ENCODE data around the gene ZNRD2.
"Not testable (repeated sequence)": the region's sequence is repeated elsewhere in the genome, so short reads cannot be mapped to it uniquely, and the experiment has no call there.

Gene ZNRD2, protein sequence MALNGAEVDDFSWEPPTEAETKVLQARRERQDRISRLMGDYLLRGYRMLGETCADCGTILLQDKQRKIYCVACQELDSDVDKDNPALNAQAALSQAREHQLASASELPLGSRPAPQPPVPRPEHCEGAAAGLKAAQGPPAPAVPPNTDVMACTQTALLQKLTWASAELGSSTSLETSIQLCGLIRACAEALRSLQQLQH

DNA sequence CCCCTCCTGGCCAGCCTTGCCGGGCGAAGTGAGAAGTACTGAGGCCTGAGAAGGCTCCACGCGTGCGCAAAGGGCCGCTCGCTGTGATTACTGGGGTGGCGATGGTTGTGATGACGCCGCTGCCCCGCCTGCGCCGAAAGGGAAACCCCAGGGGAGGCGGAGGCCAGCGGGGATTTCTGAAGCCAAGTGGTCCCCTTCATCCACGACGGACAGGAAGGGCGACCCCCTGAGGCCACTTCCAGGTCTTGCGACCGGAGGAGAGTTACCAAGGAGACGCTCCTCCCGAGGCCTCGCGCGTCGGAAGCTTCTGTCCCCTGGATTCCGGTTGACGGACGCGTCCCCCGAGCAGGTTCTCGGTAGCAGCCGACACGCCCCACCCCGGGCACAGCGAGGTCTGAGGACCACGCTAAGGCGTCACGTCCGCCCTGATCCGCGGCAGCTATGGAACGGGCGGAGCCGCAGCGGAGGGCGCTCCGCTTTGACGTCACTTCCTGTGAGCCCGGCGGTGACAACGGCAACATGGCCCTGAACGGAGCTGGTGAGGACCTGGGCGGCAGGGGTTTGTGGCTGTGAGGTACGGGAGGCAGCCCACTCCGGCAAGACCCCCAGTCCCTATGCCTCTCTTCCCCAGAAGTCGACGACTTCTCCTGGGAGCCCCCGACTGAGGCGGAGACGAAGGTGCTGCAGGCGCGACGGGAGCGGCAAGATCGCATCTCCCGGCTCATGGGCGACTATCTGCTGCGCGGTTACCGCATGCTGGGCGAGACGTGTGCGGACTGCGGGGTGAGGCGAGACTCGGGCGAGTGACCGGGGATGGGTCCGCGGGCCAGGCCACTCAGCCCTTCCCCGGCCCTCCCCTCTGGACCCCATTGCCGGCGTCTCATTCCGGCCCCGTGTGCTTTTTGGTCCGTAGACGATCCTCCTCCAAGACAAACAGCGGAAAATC, at the start of gene ZNRD2:
Gene ZNRD2, plus strand, starts transcription at position 505 of the 946 bp plus-strand sequence. Its CDS starts 15 bp downstream, at position 520.
- no peak for TF ChIP-seq ZFP3 (CRISPR knock-in tag; IDR thresholded peaks at IDR 0.05)
- 0 out of 2 replicates have a peak, but pooled peaks have one; percentile 29 for TF ChIP-seq ESRRG (CRISPR knock-in tag; IDR thresholded peaks at IDR 0.05)
- peak; percentile 83 for ATAC-seq

DNA sequence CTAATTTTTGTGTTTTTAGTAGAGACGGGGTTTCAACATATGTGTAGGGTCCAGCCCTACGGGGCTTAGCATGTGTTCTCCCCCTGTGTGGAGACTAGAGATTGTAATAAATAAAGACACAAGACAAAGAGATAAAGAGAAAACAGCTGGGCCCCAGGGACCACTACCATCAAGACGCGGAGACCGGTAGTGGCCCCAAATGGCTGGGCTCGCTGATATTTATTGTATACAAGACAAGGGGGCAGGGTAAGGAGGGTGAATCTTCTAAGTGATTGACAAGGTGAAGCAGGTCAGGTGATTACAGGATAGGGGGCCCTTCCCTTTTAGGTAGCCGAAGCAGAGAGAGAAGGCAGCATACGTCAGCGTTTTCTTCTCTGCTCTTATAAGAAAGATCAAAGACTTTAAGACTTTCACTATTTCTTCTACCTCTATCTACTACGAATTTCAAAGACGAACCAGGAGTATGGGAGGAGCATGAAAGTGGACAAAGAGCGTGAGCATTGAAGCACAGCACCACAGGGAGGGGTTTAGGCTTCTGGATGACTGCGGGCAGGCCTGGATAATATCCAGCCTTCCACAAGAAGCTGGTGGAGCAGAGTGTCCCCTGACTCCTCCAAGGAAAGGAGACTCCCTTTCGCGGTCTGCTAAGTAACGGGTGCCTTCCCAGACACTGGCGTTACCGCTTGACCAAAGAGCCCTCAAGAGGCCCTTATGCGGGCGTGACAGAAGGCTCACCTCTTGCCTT, 48.3 kb upstream of the ZNRD2 start:
- ATAC-seq: not testable (repeated sequence)

DNA sequence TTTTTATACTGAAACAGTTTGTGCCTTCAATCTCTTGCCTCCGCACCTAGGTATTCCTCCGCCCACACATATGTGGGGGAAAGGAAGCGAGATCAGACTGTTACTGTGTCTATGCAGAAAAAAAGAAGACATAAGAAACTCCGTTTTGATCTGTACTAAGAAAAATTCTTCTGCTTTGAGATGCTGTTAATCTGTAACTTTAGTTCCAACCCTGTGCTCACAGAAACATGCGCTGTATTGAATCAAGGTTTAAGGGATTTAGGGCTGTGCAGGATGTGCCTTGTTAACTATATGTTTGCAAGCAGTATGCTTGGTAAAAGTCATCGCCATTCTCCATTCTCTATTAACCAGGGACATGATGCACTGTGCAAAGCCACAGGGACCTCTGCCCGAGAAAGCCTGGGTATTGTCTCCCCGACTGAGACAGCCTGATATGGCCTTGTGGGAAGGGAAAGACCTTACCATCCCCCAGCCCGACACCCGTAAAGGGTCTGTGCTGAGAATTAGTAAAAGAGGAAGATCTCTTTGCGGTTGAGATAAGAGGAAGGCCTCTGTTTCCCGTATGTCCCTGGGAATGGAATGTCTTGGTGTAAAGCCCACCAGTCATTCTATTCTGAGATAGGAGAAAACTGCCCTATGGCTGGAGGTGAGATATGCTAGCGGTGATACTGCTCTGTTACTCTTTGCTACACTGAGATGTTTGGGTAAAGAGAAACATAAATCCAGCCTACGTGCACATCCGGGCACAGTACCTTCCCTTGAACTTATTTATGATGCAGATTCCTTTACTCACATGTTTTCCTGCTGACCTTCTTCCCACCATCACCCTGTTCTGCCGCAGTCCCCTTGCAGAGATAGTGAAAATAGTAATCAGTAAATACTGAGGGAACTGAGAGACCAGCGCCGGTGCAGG, 47.3 kb upstream of the ZNRD2 start:
- ATAC-seq: not testable (repeated sequence)

DNA sequence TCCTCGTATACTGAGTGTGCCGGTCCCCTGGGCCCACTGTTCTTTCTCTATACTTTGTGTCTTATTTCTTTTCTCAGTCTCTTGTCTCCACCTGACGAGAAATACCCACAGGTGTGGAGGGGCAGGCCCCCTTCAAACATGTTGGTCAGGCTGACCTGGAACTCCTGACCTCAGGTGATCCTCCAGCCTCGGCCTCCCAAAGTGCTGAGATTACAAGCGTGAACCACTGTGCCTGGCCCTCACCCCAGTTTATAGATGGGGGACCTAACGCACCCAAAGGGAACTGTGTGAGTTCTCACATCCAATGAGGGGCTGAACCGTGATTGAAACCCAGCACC, 46.7 kb upstream of the ZNRD2 start:
- not testable (repeated sequence) for ATAC-seq

DNA sequence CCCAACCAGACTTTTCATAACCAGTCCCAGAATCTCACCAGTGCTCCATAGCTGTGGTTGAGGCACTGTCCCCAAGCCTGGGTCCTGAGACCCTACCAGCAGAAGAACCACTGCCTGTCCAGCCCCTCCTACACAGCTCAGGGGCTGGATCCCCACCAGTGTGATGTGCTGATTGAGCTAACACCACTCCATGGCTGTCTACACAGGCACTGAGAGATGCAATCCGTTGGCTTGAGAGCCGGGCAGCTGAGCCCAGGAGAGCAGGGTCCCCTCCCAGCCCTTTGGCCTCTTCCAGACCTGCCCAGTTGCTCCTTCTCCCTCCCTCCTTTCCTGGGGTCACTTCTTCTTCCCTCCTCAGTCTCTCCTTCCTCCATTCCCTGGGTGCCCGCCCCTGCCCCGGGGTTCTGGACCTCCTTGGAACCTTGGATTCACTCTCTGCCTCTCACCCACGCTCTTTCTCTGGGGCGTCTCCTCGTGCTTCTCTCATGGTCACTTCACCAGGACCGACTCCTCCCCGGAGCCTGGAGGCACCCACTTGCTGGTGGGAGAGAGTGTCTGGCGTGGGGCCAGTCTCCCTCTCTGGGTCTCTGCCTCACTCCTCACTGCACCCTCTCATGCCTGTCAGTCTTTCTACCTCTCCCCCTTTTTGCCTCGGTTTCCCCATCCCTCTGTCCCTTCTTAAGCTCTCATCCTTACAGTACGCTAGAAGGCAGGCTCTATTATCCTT, 46.1 kb upstream of the ZNRD2 start:
- TF ChIP-seq ZFP30 (CRISPR knock-in tag; IDR thresholded peaks at IDR 0.05) (no peak), ARNTL (CRISPR knock-in tag; IDR thresholded peaks at IDR 0.05; ENCODE audit: borderline replicate concordance, low read depth) (no peak), OSR1 (CRISPR knock-in tag; IDR thresholded peaks at IDR 0.05) (no peak), TOX (CRISPR knock-in tag; IDR thresholded peaks at IDR 0.05; ENCODE audit: borderline replicate concordance) (no peak), ZNF70 (CRISPR knock-in tag; IDR thresholded peaks at IDR 0.05) (no peak), BACH2 (CRISPR knock-in tag; IDR thresholded peaks at IDR 0.05; ENCODE audit: borderline replicate concordance) (no peak), PPARA (CRISPR knock-in tag; IDR thresholded peaks at IDR 0.05; ENCODE audit: borderline replicate concordance) (no peak), ZNF8 (CRISPR knock-in tag; IDR thresholded peaks at IDR 0.05) (no peak), SNAI2 (CRISPR knock-in tag; IDR thresholded peaks at IDR 0.05) (no peak), ZNF565 (CRISPR knock-in tag; conservative IDR thresholded peaks at IDR 0.05; ENCODE audit: low read depth) (no peak), ZC3H10 (CRISPR knock-in tag; IDR thresholded peaks at IDR 0.05) (no peak), RARB (CRISPR knock-in tag; IDR thresholded peaks at IDR 0.05) (no peak), TCF4 (CRISPR knock-in tag; IDR thresholded peaks at IDR 0.05; ENCODE audit: borderline replicate concordance) (no peak), ZFP3 (CRISPR knock-in tag; IDR thresholded peaks at IDR 0.05) (no peak), ESRRG (CRISPR knock-in tag; IDR thresholded peaks at IDR 0.05) (no peak), GLIS3 (CRISPR knock-in tag; IDR thresholded peaks at IDR 0.05) (no peak)
- TF ChIP-seq, protein P1, sequence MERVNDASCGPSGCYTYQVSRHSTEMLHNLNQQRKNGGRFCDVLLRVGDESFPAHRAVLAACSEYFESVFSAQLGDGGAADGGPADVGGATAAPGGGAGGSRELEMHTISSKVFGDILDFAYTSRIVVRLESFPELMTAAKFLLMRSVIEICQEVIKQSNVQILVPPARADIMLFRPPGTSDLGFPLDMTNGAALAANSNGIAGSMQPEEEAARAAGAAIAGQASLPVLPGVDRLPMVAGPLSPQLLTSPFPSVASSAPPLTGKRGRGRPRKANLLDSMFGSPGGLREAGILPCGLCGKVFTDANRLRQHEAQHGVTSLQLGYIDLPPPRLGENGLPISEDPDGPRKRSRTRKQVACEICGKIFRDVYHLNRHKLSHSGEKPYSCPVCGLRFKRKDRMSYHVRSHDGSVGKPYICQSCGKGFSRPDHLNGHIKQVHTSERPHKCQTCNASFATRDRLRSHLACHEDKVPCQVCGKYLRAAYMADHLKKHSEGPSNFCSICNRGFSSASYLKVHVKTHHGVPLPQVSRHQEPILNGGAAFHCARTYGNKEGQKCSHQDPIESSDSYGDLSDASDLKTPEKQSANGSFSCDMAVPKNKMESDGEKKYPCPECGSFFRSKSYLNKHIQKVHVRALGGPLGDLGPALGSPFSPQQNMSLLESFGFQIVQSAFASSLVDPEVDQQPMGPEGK (CRISPR knock-in tag; IDR thresholded peaks at IDR 0.05; ENCODE audit: borderline replicate concordance): no peak
- TF ChIP-seq, protein P2, sequence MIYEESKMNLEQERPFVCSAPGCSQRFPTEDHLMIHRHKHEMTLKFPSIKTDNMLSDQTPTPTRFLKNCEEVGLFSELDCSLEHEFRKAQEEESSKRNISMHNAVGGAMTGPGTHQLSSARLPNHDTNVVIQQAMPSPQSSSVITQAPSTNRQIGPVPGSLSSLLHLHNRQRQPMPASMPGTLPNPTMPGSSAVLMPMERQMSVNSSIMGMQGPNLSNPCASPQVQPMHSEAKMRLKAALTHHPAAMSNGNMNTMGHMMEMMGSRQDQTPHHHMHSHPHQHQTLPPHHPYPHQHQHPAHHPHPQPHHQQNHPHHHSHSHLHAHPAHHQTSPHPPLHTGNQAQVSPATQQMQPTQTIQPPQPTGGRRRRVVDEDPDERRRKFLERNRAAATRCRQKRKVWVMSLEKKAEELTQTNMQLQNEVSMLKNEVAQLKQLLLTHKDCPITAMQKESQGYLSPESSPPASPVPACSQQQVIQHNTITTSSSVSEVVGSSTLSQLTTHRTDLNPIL (CRISPR knock-in tag; IDR thresholded peaks at IDR 0.05; ENCODE audit: low read depth): no peak
- TF ChIP-seq, protein P3, sequence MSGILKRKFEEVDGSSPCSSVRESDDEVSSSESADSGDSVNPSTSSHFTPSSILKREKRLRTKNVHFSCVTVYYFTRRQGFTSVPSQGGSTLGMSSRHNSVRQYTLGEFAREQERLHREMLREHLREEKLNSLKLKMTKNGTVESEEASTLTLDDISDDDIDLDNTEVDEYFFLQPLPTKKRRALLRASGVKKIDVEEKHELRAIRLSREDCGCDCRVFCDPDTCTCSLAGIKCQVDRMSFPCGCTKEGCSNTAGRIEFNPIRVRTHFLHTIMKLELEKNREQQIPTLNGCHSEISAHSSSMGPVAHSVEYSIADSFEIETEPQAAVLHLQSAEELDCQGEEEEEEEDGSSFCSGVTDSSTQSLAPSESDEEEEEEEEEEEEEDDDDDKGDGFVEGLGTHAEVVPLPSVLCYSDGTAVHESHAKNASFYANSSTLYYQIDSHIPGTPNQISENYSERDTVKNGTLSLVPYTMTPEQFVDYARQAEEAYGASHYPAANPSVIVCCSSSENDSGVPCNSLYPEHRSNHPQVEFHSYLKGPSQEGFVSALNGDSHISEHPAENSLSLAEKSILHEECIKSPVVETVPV (CRISPR knock-in tag; IDR thresholded peaks at IDR 0.05): no peak
- TF ChIP-seq, protein P4, sequence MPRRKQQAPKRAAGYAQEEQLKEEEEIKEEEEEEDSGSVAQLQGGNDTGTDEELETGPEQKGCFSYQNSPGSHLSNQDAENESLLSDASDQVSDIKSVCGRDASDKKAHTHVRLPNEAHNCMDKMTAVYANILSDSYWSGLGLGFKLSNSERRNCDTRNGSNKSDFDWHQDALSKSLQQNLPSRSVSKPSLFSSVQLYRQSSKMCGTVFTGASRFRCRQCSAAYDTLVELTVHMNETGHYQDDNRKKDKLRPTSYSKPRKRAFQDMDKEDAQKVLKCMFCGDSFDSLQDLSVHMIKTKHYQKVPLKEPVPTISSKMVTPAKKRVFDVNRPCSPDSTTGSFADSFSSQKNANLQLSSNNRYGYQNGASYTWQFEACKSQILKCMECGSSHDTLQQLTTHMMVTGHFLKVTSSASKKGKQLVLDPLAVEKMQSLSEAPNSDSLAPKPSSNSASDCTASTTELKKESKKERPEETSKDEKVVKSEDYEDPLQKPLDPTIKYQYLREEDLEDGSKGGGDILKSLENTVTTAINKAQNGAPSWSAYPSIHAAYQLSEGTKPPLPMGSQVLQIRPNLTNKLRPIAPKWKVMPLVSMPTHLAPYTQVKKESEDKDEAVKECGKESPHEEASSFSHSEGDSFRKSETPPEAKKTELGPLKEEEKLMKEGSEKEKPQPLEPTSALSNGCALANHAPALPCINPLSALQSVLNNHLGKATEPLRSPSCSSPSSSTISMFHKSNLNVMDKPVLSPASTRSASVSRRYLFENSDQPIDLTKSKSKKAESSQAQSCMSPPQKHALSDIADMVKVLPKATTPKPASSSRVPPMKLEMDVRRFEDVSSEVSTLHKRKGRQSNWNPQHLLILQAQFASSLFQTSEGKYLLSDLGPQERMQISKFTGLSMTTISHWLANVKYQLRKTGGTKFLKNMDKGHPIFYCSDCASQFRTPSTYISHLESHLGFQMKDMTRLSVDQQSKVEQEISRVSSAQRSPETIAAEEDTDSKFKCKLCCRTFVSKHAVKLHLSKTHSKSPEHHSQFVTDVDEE (CRISPR knock-in tag; IDR thresholded peaks at IDR 0.05): no peak
- ATAC-seq: peak; percentile 47
